Gastrocnemius medialis (tissue), 4 donors: ENCODE results near the gene MRPS12.

Experiments used
- CTCF ChIP-seq, 5 experiments: fragments of 450-650 bp in 3 of 5; fragments of 200-600 bp in 2 of 5; sonication (generic) in 2 of 5; IDR thresholded peaks in 4 of 5; conservative IDR thresholded peaks in 1 of 5; 1 replicate in 4 of 5; 2 replicates in 1 of 5; pipeline ENCODE4 v1.5.1; 2016 to 2019; ENCODE audit warnings: antibody characterized with exemption in 5 of 5, mild to moderate bottlenecking in 3 of 5, moderate library complexity in 3 of 5
- POLR2A ChIP-seq, 2 donors: fragments of 450-650 bp; IDR thresholded peaks; one replicate each; pipeline ENCODE4 v1.6.1; 2017; ENCODE audit warnings: antibody characterized with exemption in 2 of 2, mild to moderate bottlenecking in 2 of 2, moderate library complexity in 2 of 2

GRCh38 chr19:38908911-38909310 lies 21.8 kb upstream of the MRPS12 start:
- TF ChIP-seq POLR2A (IDR thresholded peaks at IDR 0.05) (no peak), CTCF (IDR thresholded peaks at IDR 0.05 in 4 of 5, conservative IDR thresholded peaks at IDR 0.05 in 1 of 5) (no peak)
